ENCODE measurements around the gene SLC34A1.
"Not testable (repeated sequence)": the region's sequence is repeated elsewhere in the genome, so short reads cannot be mapped to it uniquely, and the experiment has no call there.

Gene SLC34A1

GRCh38 chr5:177369645-177370440 is 14.4 kb upstream of the SLC34A1 start:
- no peak for DNase-seq

GRCh38 chr5:177370488-177371119 is 13.6 kb upstream of the SLC34A1 start:
- peak; percentile 90 for DNase-seq

- no peak for DNase-seq
Measured at GRCh38 chr5:177371120-177372033, 12.9 kb upstream of the SLC34A1 start.

- DNase-seq: no peak
Measured at GRCh38 chr5:177372034-177372896, 12.0 kb upstream of the SLC34A1 start.

- no peak for DNase-seq
Measured at GRCh38 chr5:177372910-177373309, 11.3 kb upstream of the SLC34A1 start.

GRCh38 chr5:177373806-177374205 is 10.4 kb upstream of the SLC34A1 start:
- no peak for DNase-seq

- no peak for DNase-seq
Measured at GRCh38 chr5:177374211-177374610, 10.0 kb upstream of the SLC34A1 start.

- DNase-seq: not testable (repeated sequence)
Measured at GRCh38 chr5:177375516-177375915, 8.7 kb upstream of the SLC34A1 start.

- no peak for DNase-seq
Measured at GRCh38 chr5:177376107-177376506, 8.1 kb upstream of the SLC34A1 start.

GRCh38 chr5:177377851-177378776 is 6.1 kb upstream of the SLC34A1 start:
- no peak for DNase-seq

GRCh38 chr5:177378884-177379883 is 5.0 kb upstream of the SLC34A1 start:
- DNase-seq: no peak

GRCh38 chr5:177380805-177381126 is 3.5 kb upstream of the SLC34A1 start:
- no peak for DNase-seq

- peak; percentile 69 for DNase-seq
Measured at GRCh38 chr5:177382423-177383029, 1.7 kb upstream of the SLC34A1 start.

GRCh38 chr5:177383181-177383580 is 1.1 kb upstream of the SLC34A1 start:
- no peak for DNase-seq

- no peak for DNase-seq
Measured at GRCh38 chr5:177385720-177386119, 1.5 kb downstream of the SLC34A1 start.

GRCh38 chr5:177386542-177386941 is 2.3 kb downstream of the SLC34A1 start:
- DNase-seq: no peak

GRCh38 chr5:177387405-177387804 is 3.2 kb downstream of the SLC34A1 start:
- no peak for DNase-seq

- no peak for DNase-seq
Measured at GRCh38 chr5:177388521-177389052, 4.4 kb downstream of the SLC34A1 start.

All from left hindlimb (tissue), 1 donor.